ENCODE data around the gene SULT2B1. TPM values are rescaled to one million over a fixed set of nuclear protein-coding genes. Genes with fewer than 3 reads are reported as not detected.
A peak's percentile ranks its signal among the peaks of the same experiment; 100 is the strongest.

Gene SULT2B1
- total RNA-seq, 1 donor from 2014 or later = 1.6 TPM

DNA sequence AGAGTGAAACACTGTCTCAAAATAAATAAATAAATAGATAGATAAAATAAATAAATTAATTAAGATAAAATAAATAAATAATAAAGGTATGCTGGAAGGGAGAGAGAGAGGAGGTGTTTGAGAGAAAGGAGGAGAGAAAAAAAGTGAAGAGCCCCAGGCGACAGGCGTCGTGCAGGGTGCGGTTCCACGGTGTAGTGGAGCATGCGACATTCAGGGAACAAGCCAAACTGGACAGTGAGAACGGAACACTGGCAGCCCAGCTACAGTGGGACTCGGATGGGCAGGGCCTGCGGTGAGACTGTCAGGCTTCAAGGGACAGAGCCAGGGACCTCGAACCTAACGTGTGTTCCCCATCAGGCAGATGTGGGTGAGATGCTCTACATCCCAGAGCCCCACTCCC is 9.4 kb downstream of the SULT2B1 start:
- H3K27ac Mint-ChIP-seq = no peak overlapping the region
- no peaks in the 10 kb centered on the region for H3K36me3 ChIP-seq

DNA sequence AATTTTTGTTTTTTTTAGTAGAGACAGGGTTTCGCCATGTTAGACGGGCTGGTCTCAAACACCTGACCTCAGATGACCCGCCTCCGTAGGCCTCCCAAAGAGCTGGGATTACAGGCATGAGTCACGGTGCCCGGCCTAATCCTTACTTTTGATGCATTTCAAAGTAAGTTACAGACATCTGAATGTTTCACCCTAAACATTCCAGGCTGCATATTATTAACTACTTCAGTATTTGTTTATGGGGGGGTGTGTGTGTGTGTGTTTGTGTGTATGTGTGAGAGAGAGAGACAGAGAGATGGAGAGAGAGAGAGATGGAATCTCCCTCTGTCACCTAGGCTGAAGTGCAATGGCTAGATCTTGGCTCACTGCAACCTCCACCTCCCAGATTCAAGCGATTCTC is 13.1 kb downstream of the SULT2B1 start:
- no peaks in the 10 kb centered on the region for H3K4me1 ChIP-seq
- no peak for DNase-seq (ENCODE audit: low spot score)
- no peaks in the 10 kb centered on the region for H3K36me3 Mint-ChIP-seq
- no peak overlapping the region for H3K4me2 ChIP-seq
- peaks cover 24% of the 10 kb centered on the region for H3K4me1 Mint-ChIP-seq
- H2AFZ ChIP-seq (replicated peaks) = no peak overlapping the region
- H3K9ac ChIP-seq = no peak overlapping the region
- no peaks in the 10 kb centered on the region for H3K9me3 Mint-ChIP-seq
- H3K27me3 Mint-ChIP-seq (ENCODE audit: insufficient read depth, low read depth) = peaks cover 17% of the 10 kb centered on the region
- no peaks in the 10 kb centered on the region for H3K36me3 ChIP-seq
- TF ChIP-seq, protein P1, sequence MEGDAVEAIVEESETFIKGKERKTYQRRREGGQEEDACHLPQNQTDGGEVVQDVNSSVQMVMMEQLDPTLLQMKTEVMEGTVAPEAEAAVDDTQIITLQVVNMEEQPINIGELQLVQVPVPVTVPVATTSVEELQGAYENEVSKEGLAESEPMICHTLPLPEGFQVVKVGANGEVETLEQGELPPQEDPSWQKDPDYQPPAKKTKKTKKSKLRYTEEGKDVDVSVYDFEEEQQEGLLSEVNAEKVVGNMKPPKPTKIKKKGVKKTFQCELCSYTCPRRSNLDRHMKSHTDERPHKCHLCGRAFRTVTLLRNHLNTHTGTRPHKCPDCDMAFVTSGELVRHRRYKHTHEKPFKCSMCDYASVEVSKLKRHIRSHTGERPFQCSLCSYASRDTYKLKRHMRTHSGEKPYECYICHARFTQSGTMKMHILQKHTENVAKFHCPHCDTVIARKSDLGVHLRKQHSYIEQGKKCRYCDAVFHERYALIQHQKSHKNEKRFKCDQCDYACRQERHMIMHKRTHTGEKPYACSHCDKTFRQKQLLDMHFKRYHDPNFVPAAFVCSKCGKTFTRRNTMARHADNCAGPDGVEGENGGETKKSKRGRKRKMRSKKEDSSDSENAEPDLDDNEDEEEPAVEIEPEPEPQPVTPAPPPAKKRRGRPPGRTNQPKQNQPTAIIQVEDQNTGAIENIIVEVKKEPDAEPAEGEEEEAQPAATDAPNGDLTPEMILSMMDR (IDR thresholded peaks at IDR 0.05) = no peak
- TF ChIP-seq EZH2 (IDR thresholded peaks at IDR 0.05) (no peak), EZH2phosphoT487 (IDR thresholded peaks at IDR 0.05) (no peak)
- H3K4me3 ChIP-seq = no peak overlapping the region
- H3K27me3 ChIP-seq = peaks cover 22% of the 10 kb centered on the region
- H3K9me3 ChIP-seq (ENCODE audit: low read depth) = no peaks in the 10 kb centered on the region
- H3F3A ChIP-seq (ENCODE audit: low read depth) = peaks cover 6% of the 10 kb centered on the region
- H3K4me3 Mint-ChIP-seq = no peak overlapping the region
- H3K27ac Mint-ChIP-seq = peak overlapping the region; percentile 30
- H3K27ac ChIP-seq = no peak overlapping the region
- H3K79me2 ChIP-seq (ENCODE audit: low read depth) = no peaks in the 10 kb centered on the region
- no peaks in the 10 kb centered on the region for H4K20me1 ChIP-seq (ENCODE audit: low read depth)

More for the DNA sequence above, 9.4 kb downstream of the SULT2B1 start:
- Histone ChIP-seq H3K79me2 (ENCODE audit: low read depth) (no peaks in the 10 kb centered on the region), H3K27me3 (no peaks in the 10 kb centered on the region), H3K4me1 (no peaks in the 10 kb centered on the region), H4K20me1 (ENCODE audit: low read depth) (no peaks in the 10 kb centered on the region), H3K9me3 (ENCODE audit: low read depth) (no peaks in the 10 kb centered on the region), H3K27ac (no peak overlapping the region), H3K4me2 (no peak overlapping the region), H3K4me3 (no peak overlapping the region), H2AFZ (replicated peaks) (no peak overlapping the region), H3K9ac (no peak overlapping the region), H3F3A (ENCODE audit: low read depth) (peaks cover 3% of the 10 kb centered on the region)
- Mint-ChIP-seq H3K36me3 (no peaks in the 10 kb centered on the region), H3K9me3 (no peaks in the 10 kb centered on the region), H3K4me1 (peaks cover 9% of the 10 kb centered on the region), H3K27me3 (ENCODE audit: insufficient read depth, low read depth) (peaks cover 6% of the 10 kb centered on the region), H3K4me3 (no peak overlapping the region)
- DNase-seq (ENCODE audit: low spot score) = no peak
- TF ChIP-seq EZH2 (IDR thresholded peaks at IDR 0.05) = no peak
- no peak for TF ChIP-seq EZH2phosphoT487 (IDR thresholded peaks at IDR 0.05)
- TF ChIP-seq, protein P1 (IDR thresholded peaks at IDR 0.05) = no peak

DNA sequence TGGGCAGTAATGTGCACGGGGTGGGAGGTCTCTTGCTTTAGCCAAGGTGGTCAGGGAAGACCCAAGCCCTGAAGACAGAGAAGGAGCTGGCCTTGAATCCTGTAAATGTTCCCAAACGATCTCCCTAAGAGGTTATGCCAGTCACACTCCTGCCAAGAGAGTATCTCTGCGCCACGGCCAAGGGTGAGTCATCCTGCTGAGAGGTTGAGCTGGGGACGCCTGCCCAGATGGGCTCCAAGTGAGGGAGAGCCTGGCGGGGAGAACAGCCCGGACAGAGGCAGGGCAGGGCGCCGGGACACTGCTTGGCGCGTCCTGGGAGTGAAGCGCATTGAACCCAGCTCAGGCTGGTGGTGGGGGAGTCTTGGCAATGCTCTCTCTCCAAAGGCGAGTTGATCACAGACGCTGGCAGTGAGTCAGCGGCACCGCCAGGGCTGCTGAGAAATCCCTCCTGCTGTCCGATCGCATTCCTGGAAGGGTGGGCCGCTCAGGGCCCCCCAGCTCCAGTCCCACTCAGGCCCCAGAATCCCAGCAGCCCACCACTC is 16.4 kb downstream of the SULT2B1 start:
- DNase-seq (ENCODE audit: low spot score) = peak; percentile 26
- H3K9ac ChIP-seq = no peak overlapping the region
- peak overlapping the region; percentile 60 for H2AFZ ChIP-seq (replicated peaks)
- H3K27me3 ChIP-seq = peaks cover 22% of the 10 kb centered on the region
- H3F3A ChIP-seq (ENCODE audit: low read depth) = peaks cover 20% of the 10 kb centered on the region
- no peaks in the 10 kb centered on the region for H3K9me3 ChIP-seq (ENCODE audit: low read depth)
- peak overlapping the region; percentile 49 for H3K4me2 ChIP-seq
- H3K27ac Mint-ChIP-seq = peak overlapping the region; percentile 29
- H3K4me3 ChIP-seq = no peak overlapping the region
- no peaks in the 10 kb centered on the region for H3K79me2 ChIP-seq (ENCODE audit: low read depth)
- H3K36me3 Mint-ChIP-seq = no peaks in the 10 kb centered on the region
- no peak overlapping the region for H3K4me3 Mint-ChIP-seq
- H3K4me1 ChIP-seq = peaks cover 7% of the 10 kb centered on the region
- H3K9me3 Mint-ChIP-seq = no peaks in the 10 kb centered on the region
- H3K4me1 Mint-ChIP-seq = peaks cover 37% of the 10 kb centered on the region
- TF ChIP-seq EZH2 (IDR thresholded peaks at IDR 0.05) = no peak
- no peak for TF ChIP-seq EZH2phosphoT487 (IDR thresholded peaks at IDR 0.05)
- TF ChIP-seq, protein P1 (IDR thresholded peaks at IDR 0.05) = no peak
- peaks cover 20% of the 10 kb centered on the region for H3K27me3 Mint-ChIP-seq (ENCODE audit: insufficient read depth, low read depth)
- H4K20me1 ChIP-seq (ENCODE audit: low read depth) = no peaks in the 10 kb centered on the region
- no peak overlapping the region for H3K27ac ChIP-seq
- no peaks in the 10 kb centered on the region for H3K36me3 ChIP-seq
